Neural cell (in vitro differentiated cells): ENCODE data around the gene SHISA9.

Experiments
- CTCF ChIP-seq: fragments of 450-650 bp; IDR thresholded peaks from 2 replicates; pipeline ENCODE4 v1.5.1; 2014; ENCODE audit warnings: antibody characterized with exemption, mild to moderate bottlenecking, moderate library complexity; ENCODE audit not compliant: poor library complexity, severe bottlenecking
- EP300 ChIP-seq: fragments of 450-650 bp; conservative IDR thresholded peaks from 2 replicates; pipeline ENCODE4 v1.6.1; 2014; ENCODE audit warnings: antibody characterized with exemption, mild to moderate bottlenecking, moderate library complexity; ENCODE audit not compliant: poor library complexity, severe bottlenecking
- EZH2 ChIP-seq: fragments of 200-600, 300-800 bp; shearing (Covaris generic), sonication (generic); IDR thresholded peaks from 2 replicates; pipeline ENCODE4 v1.6.1; 2014; ENCODE audit warnings: antibody characterized with exemption, low read length, borderline replicate concordance, mild to moderate bottlenecking; ENCODE audit not compliant: insufficient read depth, poor library complexity, severe bottlenecking
- POLR2AphosphoS5 ChIP-seq: IDR thresholded peaks from 2 replicates; pipeline ENCODE4 v1.6.1; 2012
- REST ChIP-seq: IDR thresholded peaks from 2 replicates; pipeline ENCODE4 v1.6.1; 2012; ENCODE audit warnings: borderline replicate concordance

GRCh38 chr16:13242201-13242600, 340.8 kb downstream of the SHISA9 start:
- TF ChIP-seq POLR2AphosphoS5, result no peak
- TF ChIP-seq CTCF, result no peak
- TF ChIP-seq EZH2, result no peak
- TF ChIP-seq EP300, result no peak
- TF ChIP-seq REST, result no peak
